Liver (tissue), 3 donors: ENCODE measurements around the gene IFT81.
"Not testable (repeated sequence)": the region's sequence is repeated elsewhere in the genome, so short reads cannot be mapped to it uniquely, and the experiment has no call there.

Source experiments
- ATF3 ChIP-seq: IDR thresholded peaks from 2 replicates; pipeline ENCODE4 v1.6.1; 2016; ENCODE audit warnings: antibody characterized with exemption
- CTCF ChIP-seq: fragments of 150-350 bp; IDR thresholded peaks from 2 replicates; pipeline ENCODE4 v1.5.1; 2017; ENCODE audit warnings: improper control_type of control experiment, low read depth, low read length; ENCODE audit not compliant: missing input control
- EGR1 ChIP-seq, 2 donors: IDR thresholded peaks; 2 replicates each; pipeline ENCODE4 v1.6.1; 2016 to 2018; ENCODE audit warnings: antibody characterized with exemption in 2 of 2, low read depth in 2 of 2
- GABPA ChIP-seq, 2 donors: IDR thresholded peaks in 1 of 2; conservative IDR thresholded peaks in 1 of 2; 2 replicates each; pipeline ENCODE4 v1.6.1; 2016; ENCODE audit warnings: antibody characterized with exemption in 2 of 2, mild to moderate bottlenecking in 1 of 2, moderate library complexity in 1 of 2
- HNF4A ChIP-seq, 2 donors: conservative IDR thresholded peaks; 2 replicates each; pipeline ENCODE4 v1.6.1; 2016; ENCODE audit warnings: antibody characterized with exemption in 2 of 2, mild to moderate bottlenecking in 2 of 2
- RAD21 ChIP-seq, 2 donors: IDR thresholded peaks; 2 replicates each; pipeline ENCODE4 v1.6.1; 2016; ENCODE audit warnings: antibody characterized with exemption in 2 of 2, mild to moderate bottlenecking in 2 of 2
- REST ChIP-seq: IDR thresholded peaks from 2 replicates; pipeline ENCODE4 v1.6.1; 2016; ENCODE audit warnings: antibody characterized with exemption, mild to moderate bottlenecking
- SP1 ChIP-seq: IDR thresholded peaks from 2 replicates; pipeline ENCODE4 v1.6.1; 2018; ENCODE audit warnings: antibody characterized with exemption, mild to moderate bottlenecking
- TAF1 ChIP-seq: conservative IDR thresholded peaks from 2 replicates; pipeline ENCODE4 v1.6.1; 2016; ENCODE audit warnings: antibody characterized with exemption, mild to moderate bottlenecking
- ZBTB33 ChIP-seq: IDR thresholded peaks from 2 replicates; pipeline ENCODE4 v1.6.1; 2016; ENCODE audit warnings: antibody characterized with exemption
- donor health status: healthy.
- donor health status: healthy.

GRCh38 chr12:110211639-110212536 is 87.7 kb downstream of the IFT81 start:
- not testable (repeated sequence) for TF ChIP-seq SP1; GABPA (IDR thresholded peaks at IDR 0.05 in 1 of 2, conservative IDR thresholded peaks at IDR 0.05 in 1 of 2); EGR1 (IDR thresholded peaks at IDR 0.05; ENCODE audit: low read depth in 2 of 2); REST; CTCF; RAD21 (IDR thresholded peaks at IDR 0.05); ZBTB33; TAF1; ATF3; HNF4A (conservative IDR thresholded peaks at IDR 0.05)
